Neural crest cell (in vitro differentiated cells): ENCODE data around the gene CCDC141. TPM values are rescaled to one million over a fixed set of nuclear protein-coding genes. Genes with fewer than 3 reads are reported as not detected.

ENCODE experiments used
- DNase-seq: peaks from one replicate; pipeline ENCODE4 v3.0.0; 2021; ENCODE audit warnings: low read depth, mixed read lengths, low spot score
- H3K27ac Mint-ChIP-seq: one replicate; pipeline ENCODE4 v1.8.0; 2021; ENCODE audit warnings: mild to moderate bottlenecking, mixed read lengths; ENCODE audit not compliant: unreplicated experiment
- H3K27me3 Mint-ChIP-seq: 2 replicates; pipeline ENCODE4 v1.8.0; 2021; ENCODE audit warnings: low read depth, mild to moderate bottlenecking, mixed read lengths
- H3K36me3 Mint-ChIP-seq: 2 replicates; pipeline ENCODE4 v1.8.0; 2021; ENCODE audit warnings: low read depth, mild to moderate bottlenecking, mixed read lengths
- H3K4me1 Mint-ChIP-seq: 2 replicates; pipeline ENCODE4 v1.8.0; 2021; ENCODE audit warnings: mixed read lengths
- H3K4me3 Mint-ChIP-seq: one replicate; pipeline ENCODE4 v1.8.0; 2021; ENCODE audit warnings: mild to moderate bottlenecking, mixed read lengths
- H3K9me3 Mint-ChIP-seq: 2 replicates; pipeline ENCODE4 v1.8.0; 2021; ENCODE audit warnings: mixed read lengths
- total RNA-seq: library from RNA; stranded (reverse); gene quantifications from 2 replicates; pipeline ENCODE4 v1.2.1, GENCODE V29; 2021
- TF ChIP-seq, protein P1 (sequence below): fragments of 200-600 bp; sonication (generic); conservative IDR thresholded peaks from 2 replicates; pipeline ENCODE4 v1.5.0; 2021; ENCODE audit warnings: antibody characterized with exemption, mild to moderate bottlenecking

The CCDC141 gene
- total RNA-seq, 1 donor from 2014 or later: not detected

GRCh38 chr2:179036353-179036905 is 13.5 kb downstream of the CCDC141 start:
- Mint-ChIP-seq H3K4me1 (no peaks in the 10 kb centered on the region), H3K27ac (no peak overlapping the region), H3K9me3 (no peaks in the 10 kb centered on the region), H3K27me3 (no peaks in the 10 kb centered on the region), H3K4me3 (no peak overlapping the region), H3K36me3 (no peaks in the 10 kb centered on the region)
- TF ChIP-seq, protein P1, sequence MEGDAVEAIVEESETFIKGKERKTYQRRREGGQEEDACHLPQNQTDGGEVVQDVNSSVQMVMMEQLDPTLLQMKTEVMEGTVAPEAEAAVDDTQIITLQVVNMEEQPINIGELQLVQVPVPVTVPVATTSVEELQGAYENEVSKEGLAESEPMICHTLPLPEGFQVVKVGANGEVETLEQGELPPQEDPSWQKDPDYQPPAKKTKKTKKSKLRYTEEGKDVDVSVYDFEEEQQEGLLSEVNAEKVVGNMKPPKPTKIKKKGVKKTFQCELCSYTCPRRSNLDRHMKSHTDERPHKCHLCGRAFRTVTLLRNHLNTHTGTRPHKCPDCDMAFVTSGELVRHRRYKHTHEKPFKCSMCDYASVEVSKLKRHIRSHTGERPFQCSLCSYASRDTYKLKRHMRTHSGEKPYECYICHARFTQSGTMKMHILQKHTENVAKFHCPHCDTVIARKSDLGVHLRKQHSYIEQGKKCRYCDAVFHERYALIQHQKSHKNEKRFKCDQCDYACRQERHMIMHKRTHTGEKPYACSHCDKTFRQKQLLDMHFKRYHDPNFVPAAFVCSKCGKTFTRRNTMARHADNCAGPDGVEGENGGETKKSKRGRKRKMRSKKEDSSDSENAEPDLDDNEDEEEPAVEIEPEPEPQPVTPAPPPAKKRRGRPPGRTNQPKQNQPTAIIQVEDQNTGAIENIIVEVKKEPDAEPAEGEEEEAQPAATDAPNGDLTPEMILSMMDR: no peak
- DNase-seq: no peak

GRCh38 chr2:179031731-179032408 is 18.1 kb downstream of the CCDC141 start:
- no peak for DNase-seq
- Mint-ChIP-seq H3K9me3 (peaks cover 4% of the 10 kb centered on the region), H3K27me3 (no peaks in the 10 kb centered on the region), H3K36me3 (peaks cover under 1% of the 10 kb centered on the region), H3K4me1 (no peaks in the 10 kb centered on the region), H3K27ac (no peak overlapping the region), H3K4me3 (no peak overlapping the region)
- TF ChIP-seq, protein P1: no peak

DNA sequence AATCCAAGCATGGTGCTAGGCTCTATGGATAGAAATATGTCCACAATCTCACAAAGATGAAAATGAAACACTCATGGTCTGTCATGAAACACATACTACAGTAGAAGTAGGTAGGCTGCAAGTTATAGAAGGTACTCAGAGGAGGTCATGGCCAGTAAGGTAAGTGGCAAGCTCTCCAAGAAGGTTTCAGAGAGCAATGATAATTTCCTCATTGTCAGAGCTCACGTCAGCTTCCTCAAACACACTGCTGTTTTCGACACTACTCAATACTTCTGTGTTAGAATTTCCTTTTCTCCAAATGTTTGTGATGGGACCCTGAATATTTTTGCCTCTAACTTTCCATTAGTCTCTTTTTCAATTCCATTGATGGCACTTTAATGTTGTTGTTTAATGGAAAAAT is 25.5 kb downstream of the CCDC141 start:
- Mint-ChIP-seq H3K27ac (no peak overlapping the region), H3K4me1 (no peaks in the 10 kb centered on the region), H3K9me3 (peaks cover 4% of the 10 kb centered on the region), H3K4me3 (no peak overlapping the region), H3K36me3 (peaks cover 2% of the 10 kb centered on the region), H3K27me3 (no peaks in the 10 kb centered on the region)
- no peak for DNase-seq
- TF ChIP-seq, protein P1: no peak

DNA sequence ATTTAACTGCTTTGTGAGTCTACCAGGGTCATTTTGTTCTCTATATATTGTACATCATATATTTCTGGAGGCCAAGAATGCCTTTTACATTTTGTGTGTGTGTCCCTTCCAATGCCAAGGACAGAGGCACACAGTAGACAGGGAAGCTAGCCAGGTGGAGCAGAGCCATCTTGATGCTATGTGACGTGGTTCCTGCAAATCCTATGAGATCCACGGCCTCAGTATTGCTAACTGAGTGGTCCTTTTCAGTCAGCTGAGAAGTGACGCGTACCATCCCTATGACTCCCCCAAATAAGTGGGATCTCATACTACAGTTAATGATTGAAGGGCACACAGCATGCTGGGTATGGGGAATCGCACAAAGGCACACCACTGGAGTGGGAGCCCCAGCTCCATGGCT is 27.3 kb downstream of the CCDC141 start:
- TF ChIP-seq, protein P1: no peak
- peaks cover 2% of the 10 kb centered on the region for H3K9me3 Mint-ChIP-seq
- no peak overlapping the region for H3K4me3 Mint-ChIP-seq
- DNase-seq: no peak
- H3K36me3 Mint-ChIP-seq: peaks cover 2% of the 10 kb centered on the region
- no peak overlapping the region for H3K27ac Mint-ChIP-seq
- H3K4me1 Mint-ChIP-seq: no peaks in the 10 kb centered on the region
- no peaks in the 10 kb centered on the region for H3K27me3 Mint-ChIP-seq

DNA sequence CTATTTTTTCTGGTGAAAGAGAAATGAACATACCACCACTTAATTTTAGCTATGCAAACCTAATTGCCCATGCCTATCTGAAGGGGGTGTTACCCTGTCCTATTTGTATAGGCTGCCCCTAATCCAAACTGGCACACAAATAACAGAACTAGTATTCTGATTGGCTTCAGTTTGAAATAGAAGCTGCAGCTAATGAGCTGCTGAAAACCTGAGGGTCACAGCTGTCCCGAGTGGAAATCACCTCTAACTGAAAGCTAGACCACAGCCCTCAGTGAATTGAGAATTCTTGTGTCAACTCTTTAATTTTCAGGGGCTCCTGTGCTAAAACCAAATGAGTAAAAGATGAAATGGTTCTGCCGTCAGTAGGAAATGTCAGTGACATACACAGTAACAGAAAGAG is 28.7 kb downstream of the CCDC141 start:
- DNase-seq: no peak
- Mint-ChIP-seq H3K4me3 (no peak overlapping the region), H3K27ac (no peak overlapping the region), H3K36me3 (no peaks in the 10 kb centered on the region), H3K27me3 (no peaks in the 10 kb centered on the region), H3K9me3 (no peaks in the 10 kb centered on the region), H3K4me1 (no peaks in the 10 kb centered on the region)
- TF ChIP-seq, protein P1: no peak
